Natural killer cell treated with Interleukin-12 subunit alpha and Interleukin-12 subunit beta and Interleukin-15 and Interleukin-18, amount 100 ng/mL, for 72 hours (primary cell): ENCODE results near the gene NFIB. TPM values are rescaled to one million over a fixed set of nuclear protein-coding genes. Genes with fewer than 3 reads are reported as not detected.

Experiments used
- ATAC-seq, 2 donors: fragments of 150-1000 bp; cut with Tn5 transposase in 1 of 2; sonication (Bioruptor Pico), chemical (Tn5 transposase) in 1 of 2; 2 replicates each; pipeline ENCODE4 v1.10.0; 2021
- DNase-seq: peaks from one replicate; pipeline ENCODE4 v3.0.0; 2022; ENCODE audit warnings: low spot score
- H3K27ac Mint-ChIP-seq, 2 donors: 1 replicate in 1 of 2; 2 replicates in 1 of 2; pipeline ENCODE4 v1.8.0; 2022; ENCODE audit warnings: mixed read lengths in 2 of 2, mild to moderate bottlenecking in 1 of 2, moderate library complexity in 1 of 2
- H3K27me3 Mint-ChIP-seq, 2 donors: 1 replicate in 1 of 2; 2 replicates in 1 of 2; pipeline ENCODE4 v1.8.0; 2022; ENCODE audit warnings: mixed read lengths in 2 of 2
- H3K36me3 Mint-ChIP-seq: one replicate; pipeline ENCODE4 v1.8.0; 2022; ENCODE audit warnings: mixed read lengths
- H3K4me1 Mint-ChIP-seq, 2 donors: 1 replicate in 1 of 2; 2 replicates in 1 of 2; pipeline ENCODE4 v1.8.0; 2022; ENCODE audit warnings: low read depth in 2 of 2, mixed read lengths in 2 of 2, mild to moderate bottlenecking in 1 of 2
- H3K4me3 Mint-ChIP-seq: one replicate; pipeline ENCODE4 v1.8.0; 2022; ENCODE audit warnings: mixed read lengths
- H3K9me3 Mint-ChIP-seq: 2 replicates; pipeline ENCODE4 v1.8.0; 2022; ENCODE audit warnings: mixed read lengths
- total RNA-seq, 2 donors: library from RNA; stranded (reverse); gene quantifications; one replicate each; pipeline ENCODE4 v1.2.3, GENCODE V29; 2022

NFIB gene
- not detected for total RNA-seq

- DNase-seq, result no peak
These were observed at the start of gene NFIB for GRCh38 chr9:14313951-14314423. Gene NFIB, minus strand, starts transcription at chr9:14314141. Its CDS starts 630 bp downstream, at chr9:14313511.

DNA sequence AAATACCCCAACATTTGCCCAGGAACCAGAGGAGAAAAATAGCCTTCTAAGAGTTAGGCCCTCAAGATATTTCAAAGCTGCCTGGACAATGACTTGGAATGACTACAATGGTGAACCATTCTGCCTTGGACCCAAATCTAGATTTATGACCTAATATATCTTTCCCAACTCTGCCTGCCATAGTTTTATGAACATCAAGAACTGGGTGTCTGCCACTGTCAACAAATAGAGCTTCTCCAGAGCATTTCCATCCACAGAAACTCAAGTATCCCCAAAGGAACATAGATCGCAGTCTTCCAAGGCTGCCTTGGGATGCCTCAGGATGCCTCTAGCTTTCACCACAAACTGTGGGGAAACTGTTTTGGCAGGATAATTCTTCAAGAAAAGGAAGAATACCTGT lies 48.2 kb upstream of the NFIB start:
- no peak overlapping the region for H3K4me3 Mint-ChIP-seq
- H3K27ac Mint-ChIP-seq, result no peak overlapping the region
- H3K9me3 Mint-ChIP-seq, result peaks cover 2% of the 10 kb centered on the region
- H3K4me1 Mint-ChIP-seq, result no peaks in the 10 kb centered on the region
- no peak for ATAC-seq
- peaks cover 0 to 9% of the 10 kb centered on the region in 2 donors for H3K27me3 Mint-ChIP-seq
- H3K36me3 Mint-ChIP-seq, result no peaks in the 10 kb centered on the region
- DNase-seq, result no peak

More at GRCh38 chr9:14313951-14314423, at the start of gene NFIB:
- H3K27me3 Mint-ChIP-seq, result peaks cover 47 to 70% of the 10 kb centered on the region in 2 donors
- no peak within 1 kb of the TSS for H3K27ac Mint-ChIP-seq
- no peaks in the 10 kb centered on the region for H3K9me3 Mint-ChIP-seq
- peak; percentile 26 to 28 for ATAC-seq
- peaks cover 5% of the 10 kb centered on the region for H3K36me3 Mint-ChIP-seq
- peak within 1 kb of the TSS; percentile 87 for H3K4me3 Mint-ChIP-seq
- H3K4me1 Mint-ChIP-seq, result peaks cover 19 to 21% of the 10 kb centered on the region in 2 donors

DNA sequence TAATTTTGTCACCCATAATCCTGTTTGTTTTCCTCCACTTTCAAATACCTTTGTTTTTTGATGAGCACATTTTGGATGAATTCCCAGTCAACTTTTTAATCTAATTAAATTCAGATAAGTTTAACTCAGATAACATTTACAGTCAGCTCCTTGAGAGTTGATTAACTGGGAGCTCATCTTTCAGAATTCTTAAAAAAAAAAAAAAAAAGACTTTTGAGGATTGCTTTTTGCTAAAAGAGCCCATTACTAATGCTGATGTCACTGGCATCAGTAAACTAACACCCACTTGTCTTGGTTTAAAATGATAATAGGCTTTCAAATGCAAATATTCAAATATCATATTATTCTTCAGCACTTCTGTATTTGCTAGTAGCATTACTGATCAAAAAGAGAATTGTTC lies 47.1 kb upstream of the NFIB start:
- DNase-seq (no peak), ATAC-seq (no peak)
- Mint-ChIP-seq H3K4me1 (no peaks in the 10 kb centered on the region), H3K9me3 (no peaks in the 10 kb centered on the region), H3K36me3 (no peaks in the 10 kb centered on the region), H3K4me3 (no peak overlapping the region), H3K27me3 (peaks cover 0 to 9% of the 10 kb centered on the region in 2 donors), H3K27ac (no peak overlapping the region)

GRCh38 chr9:14358523-14358922 lies 44.6 kb upstream of the NFIB start:
- H3K4me3 Mint-ChIP-seq, result no peak overlapping the region
- peaks cover 13 to 17% of the 10 kb centered on the region in 2 donors for H3K27me3 Mint-ChIP-seq
- H3K9me3 Mint-ChIP-seq, result no peaks in the 10 kb centered on the region
- ATAC-seq, result no peak
- H3K4me1 Mint-ChIP-seq, result no peaks in the 10 kb centered on the region
- no peak for DNase-seq
- no peaks in the 10 kb centered on the region for H3K36me3 Mint-ChIP-seq
- no peak overlapping the region for H3K27ac Mint-ChIP-seq

DNA sequence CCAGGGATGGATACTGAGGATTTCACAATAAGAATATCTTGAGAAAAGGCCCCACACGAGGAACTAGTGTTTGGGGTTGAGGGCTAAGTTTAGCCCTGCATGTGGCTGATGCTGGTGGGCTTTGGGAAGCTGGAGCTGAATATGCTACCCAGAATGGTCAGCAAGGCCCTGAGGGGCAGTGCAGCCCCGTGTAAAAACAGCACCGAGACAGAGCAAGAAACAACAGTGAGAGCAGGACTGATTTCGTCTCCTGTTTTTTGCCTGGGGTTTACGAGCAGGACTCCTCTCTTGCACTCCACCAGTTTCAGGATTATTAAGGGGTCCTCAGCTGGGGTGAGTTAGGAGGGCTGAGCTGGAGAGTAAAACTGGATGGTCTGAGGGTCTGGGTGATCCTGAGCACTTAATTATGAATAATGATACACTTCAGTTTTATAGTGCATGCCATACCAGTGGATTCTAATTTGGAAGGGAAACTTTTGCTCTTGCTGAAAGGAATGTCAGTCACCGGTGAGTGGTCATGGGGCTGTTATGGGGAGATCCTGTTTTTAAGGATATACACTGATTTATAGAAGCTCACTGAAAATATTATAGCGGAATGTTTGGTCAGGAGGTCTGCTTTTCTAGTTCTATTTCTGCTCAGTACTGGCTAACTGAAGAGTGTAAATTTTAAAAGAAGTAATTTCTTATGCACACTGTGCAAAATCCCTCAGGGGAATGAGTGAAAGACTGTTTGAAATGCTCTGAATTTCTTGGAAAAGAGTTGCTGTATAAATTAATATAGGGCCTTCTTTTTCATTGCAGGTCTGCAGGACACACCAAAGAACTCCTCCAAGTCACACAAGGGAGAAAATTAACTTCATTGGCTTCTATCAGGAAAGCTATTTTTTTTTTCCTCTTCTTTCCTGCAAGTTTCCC lies 42.7 kb upstream of the NFIB start:
- no peak for ATAC-seq
- Mint-ChIP-seq H3K36me3 (no peaks in the 10 kb centered on the region), H3K4me3 (no peak overlapping the region), H3K9me3 (no peaks in the 10 kb centered on the region), H3K27me3 (peaks cover 24 to 36% of the 10 kb centered on the region in 2 donors), H3K27ac (no peak overlapping the region), H3K4me1 (no peaks in the 10 kb centered on the region)
- DNase-seq, result no peak

GRCh38 chr9:14354201-14354600 lies 40.3 kb upstream of the NFIB start:
- ATAC-seq, result no peak
- Mint-ChIP-seq H3K27ac (no peak overlapping the region), H3K27me3 (peaks cover 36 to 59% of the 10 kb centered on the region in 2 donors), H3K4me3 (no peak overlapping the region), H3K9me3 (no peaks in the 10 kb centered on the region), H3K4me1 (no peaks in the 10 kb centered on the region), H3K36me3 (no peaks in the 10 kb centered on the region)
- DNase-seq, result no peak

DNA sequence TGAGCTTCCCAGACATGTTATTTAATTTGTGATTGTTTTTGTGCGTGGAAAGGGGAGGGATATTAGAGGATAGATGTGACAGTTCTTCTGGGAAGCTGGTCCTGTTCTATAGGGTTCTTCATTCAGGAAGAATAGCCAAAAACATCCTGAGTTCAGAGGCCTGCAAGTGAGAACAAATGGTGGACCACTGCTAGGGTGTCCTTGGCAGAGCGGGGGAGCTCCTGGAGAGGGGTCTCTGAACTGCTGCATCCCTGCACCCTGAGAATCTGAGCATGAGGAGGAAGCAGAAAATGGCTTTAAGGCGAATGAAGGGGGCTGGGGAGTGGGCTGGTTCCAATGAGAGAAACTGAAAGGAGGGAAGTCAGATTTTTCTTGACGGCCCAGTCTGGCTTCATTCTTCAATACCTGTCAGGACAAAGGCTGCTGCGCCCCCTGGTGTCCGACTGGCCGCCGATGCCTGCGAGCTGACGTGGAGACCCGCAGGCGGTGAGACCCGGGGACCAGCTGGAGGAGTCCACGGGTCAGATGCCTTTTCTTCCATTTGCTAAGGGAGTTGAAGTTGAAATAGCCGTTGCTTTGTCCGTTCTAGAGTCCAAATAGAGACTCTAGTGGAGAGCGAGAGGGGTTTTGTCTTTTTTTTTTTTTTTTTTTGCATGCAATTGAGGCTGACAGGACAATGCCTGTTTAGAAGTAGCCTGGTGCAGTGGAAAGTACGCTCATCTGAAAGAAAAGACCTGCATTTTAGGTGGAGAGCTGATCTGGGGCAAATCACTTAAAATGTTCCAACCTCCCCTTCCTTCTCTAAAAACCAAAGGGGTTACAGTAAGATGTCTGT lies 39.5 kb upstream of the NFIB start:
- ATAC-seq (peak; percentile 63 to 71), DNase-seq (peak; percentile 63)
- H3K27me3 Mint-ChIP-seq, result peaks cover 41 to 67% of the 10 kb centered on the region in 2 donors
- H3K4me3 Mint-ChIP-seq, result no peak overlapping the region
- no peaks in the 10 kb centered on the region for H3K36me3 Mint-ChIP-seq
- no peak overlapping the region for H3K27ac Mint-ChIP-seq
- H3K4me1 Mint-ChIP-seq, result no peaks in the 10 kb centered on the region
- H3K9me3 Mint-ChIP-seq, result no peaks in the 10 kb centered on the region

DNA sequence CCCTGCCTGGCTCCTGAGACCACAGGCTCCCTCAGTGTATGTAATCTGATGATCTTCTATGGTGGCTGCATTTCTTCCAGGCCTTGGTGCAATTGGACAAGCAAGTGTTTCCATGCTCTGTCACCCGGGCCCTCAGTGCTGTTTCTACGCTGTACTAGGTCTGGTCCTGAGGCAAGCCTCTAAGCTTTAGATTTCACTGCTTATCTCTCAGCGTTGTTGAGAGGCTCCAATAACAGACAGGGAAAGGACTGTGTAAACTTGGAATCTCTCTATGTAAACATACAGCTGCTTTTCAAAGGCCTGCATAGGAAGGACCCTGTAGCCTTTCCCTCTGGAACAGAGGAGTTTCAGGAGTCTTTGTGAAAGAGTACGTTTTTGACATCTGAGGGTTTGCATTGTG lies 38.6 kb upstream of the NFIB start:
- Mint-ChIP-seq H3K4me3 (no peak overlapping the region), H3K27me3 (peaks cover 44 to 72% of the 10 kb centered on the region in 2 donors), H3K27ac (no peak overlapping the region), H3K4me1 (no peaks in the 10 kb centered on the region), H3K36me3 (no peaks in the 10 kb centered on the region), H3K9me3 (no peaks in the 10 kb centered on the region)
- DNase-seq (no peak), ATAC-seq (no peak)

DNA sequence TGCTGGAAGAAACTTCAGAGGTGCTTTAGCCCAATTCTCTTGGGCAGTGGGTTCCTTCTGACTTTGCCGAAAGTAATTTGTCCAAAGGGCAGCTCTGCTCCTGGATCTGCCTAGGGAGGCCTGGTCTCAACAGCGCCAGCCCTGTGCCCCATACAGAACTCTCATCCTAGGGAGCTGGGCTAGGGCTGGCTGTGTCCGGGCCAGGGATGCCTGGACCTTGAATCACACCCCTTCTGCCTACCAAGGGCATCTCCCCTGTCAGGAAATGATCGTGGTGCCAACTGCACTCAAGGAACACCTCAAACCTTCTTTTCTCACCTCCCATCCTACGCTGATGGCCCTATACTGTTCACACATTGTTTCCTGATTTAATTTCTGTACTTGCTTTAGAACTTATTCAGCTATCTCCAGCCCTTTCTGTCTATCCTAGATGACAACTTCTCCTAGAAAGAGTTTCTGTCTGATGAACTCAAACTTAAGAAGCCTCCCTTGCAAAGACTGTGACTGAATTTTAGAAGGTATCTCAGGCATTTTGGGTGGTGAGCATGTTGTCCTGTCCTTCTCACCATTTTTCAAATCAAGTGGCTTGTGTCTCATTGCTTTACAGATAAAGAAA lies 37.4 kb upstream of the NFIB start:
- Mint-ChIP-seq H3K36me3 (no peaks in the 10 kb centered on the region), H3K9me3 (no peaks in the 10 kb centered on the region), H3K4me3 (no peak overlapping the region), H3K27me3 (peaks cover 49 to 72% of the 10 kb centered on the region in 2 donors), H3K27ac (no peak overlapping the region), H3K4me1 (no peaks in the 10 kb centered on the region)
- ATAC-seq, result no peak
- no peak for DNase-seq

- H3K4me3 Mint-ChIP-seq, result no peak overlapping the region
- H3K36me3 Mint-ChIP-seq, result no peaks in the 10 kb centered on the region
- no peaks in the 10 kb centered on the region for H3K4me1 Mint-ChIP-seq
- ATAC-seq, result no peak
- no peaks in the 10 kb centered on the region for H3K9me3 Mint-ChIP-seq
- H3K27me3 Mint-ChIP-seq, result peaks cover 50 to 72% of the 10 kb centered on the region in 2 donors
- H3K27ac Mint-ChIP-seq, result no peak overlapping the region
- no peak for DNase-seq
These were observed 36.8 kb upstream of the NFIB start for GRCh38 chr9:14350754-14351153.

DNA sequence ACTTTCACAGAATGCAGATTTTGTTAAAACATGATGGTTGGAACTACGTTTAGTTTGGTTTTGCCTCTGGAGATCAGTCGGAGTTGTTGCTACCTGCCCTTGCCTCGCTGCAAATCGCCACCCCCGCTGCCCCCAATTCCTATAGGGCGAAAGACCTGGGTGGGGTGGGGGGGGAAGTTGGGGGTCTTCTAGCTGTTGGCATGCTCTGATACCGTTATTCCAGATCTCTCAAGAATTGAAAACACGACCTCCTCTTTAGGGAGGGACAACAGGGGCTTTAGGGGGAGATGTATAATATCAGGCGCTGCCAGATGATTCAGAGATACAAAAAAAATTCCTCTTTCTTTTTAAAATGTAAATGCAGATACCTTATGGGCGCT lies 36.4 kb upstream of the NFIB start:
- Mint-ChIP-seq H3K9me3 (no peaks in the 10 kb centered on the region), H3K27ac (no peak overlapping the region), H3K4me3 (no peak overlapping the region), H3K36me3 (no peaks in the 10 kb centered on the region), H3K4me1 (no peaks in the 10 kb centered on the region), H3K27me3 (peaks cover 55 to 72% of the 10 kb centered on the region in 2 donors)
- no peak for DNase-seq
- ATAC-seq, result no peak

DNA sequence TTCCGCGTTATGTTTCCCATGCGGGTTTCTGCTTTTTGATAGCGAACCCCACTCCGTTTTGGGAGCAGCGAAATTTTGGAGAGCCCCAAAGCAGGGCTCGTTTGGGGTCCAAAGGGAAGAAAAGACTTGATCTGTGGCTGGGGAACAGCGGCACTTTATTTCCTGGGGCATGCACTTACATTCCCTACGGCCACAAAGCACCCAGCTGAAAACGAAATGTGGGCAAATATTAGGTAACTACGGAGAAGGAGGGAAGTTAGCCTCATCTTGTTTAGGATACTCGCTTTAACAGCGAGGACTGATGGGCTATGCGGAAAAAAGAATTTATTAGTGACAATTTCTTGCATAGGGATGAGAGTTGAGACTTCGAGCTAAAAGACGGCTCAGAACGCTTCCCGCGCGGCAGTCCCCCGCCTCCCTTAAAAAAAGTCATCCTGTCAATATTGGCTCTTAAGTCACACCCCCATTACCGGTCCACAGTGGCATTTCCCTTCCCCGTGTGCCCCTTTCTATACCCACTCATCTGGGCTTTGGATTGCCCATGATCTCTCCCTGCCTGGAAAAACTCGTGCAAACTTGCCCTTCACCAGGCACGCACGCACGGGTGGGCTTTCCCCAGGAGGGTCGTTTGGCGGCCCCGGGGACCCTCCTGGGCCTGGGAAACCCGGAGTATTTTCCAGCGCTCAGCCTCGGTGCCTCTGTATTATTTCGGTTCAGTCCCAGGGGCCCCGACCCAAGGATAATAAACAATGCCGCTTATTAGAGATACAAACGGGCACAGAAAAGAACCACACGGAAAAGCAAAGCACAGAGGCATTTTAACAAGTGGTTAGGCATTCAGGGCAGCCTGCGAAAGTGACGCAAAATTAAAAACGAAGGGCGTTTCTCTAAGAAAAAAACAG lies 35.8 kb upstream of the NFIB start:
- DNase-seq, result no peak
- Mint-ChIP-seq H3K36me3 (no peaks in the 10 kb centered on the region), H3K27ac (no peak overlapping the region), H3K4me3 (no peak overlapping the region), H3K9me3 (no peaks in the 10 kb centered on the region), H3K4me1 (no peaks in the 10 kb centered on the region), H3K27me3 (peaks cover 56 to 67% of the 10 kb centered on the region in 2 donors)
- ATAC-seq, result no peak

DNA sequence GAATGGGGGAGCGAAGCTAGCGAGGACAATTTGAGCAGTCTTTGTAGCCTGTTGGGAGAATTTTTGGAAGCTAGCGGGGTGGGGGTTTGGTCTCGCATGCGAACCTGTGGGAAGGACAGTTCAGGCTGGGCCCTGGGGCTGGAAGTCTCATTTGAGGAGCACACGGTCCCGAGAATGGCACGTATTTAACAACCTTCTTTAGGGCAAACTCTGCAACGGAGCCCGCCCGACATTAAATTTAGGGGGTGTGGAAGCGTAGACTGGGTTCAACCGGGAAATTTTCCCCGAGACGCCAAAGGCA lies 35.2 kb upstream of the NFIB start:
- H3K9me3 Mint-ChIP-seq, result no peaks in the 10 kb centered on the region
- H3K4me1 Mint-ChIP-seq, result no peaks in the 10 kb centered on the region
- no peak for ATAC-seq
- DNase-seq, result no peak
- no peak overlapping the region for H3K27ac Mint-ChIP-seq
- no peaks in the 10 kb centered on the region for H3K36me3 Mint-ChIP-seq
- H3K27me3 Mint-ChIP-seq, result peaks cover 54 to 61% of the 10 kb centered on the region in 2 donors
- no peak overlapping the region for H3K4me3 Mint-ChIP-seq
